Spleen (tissue), 7 donors: ENCODE results near the gene DCN.

Source experiments
- CTCF ChIP-seq, 11 experiments: fragments of 200-600 bp in 7 of 11; fragments of 450-650 bp in 4 of 11; sonication (generic) in 4 of 11; IDR thresholded peaks in 8 of 11; conservative IDR thresholded peaks in 3 of 11; 1 replicate in 7 of 11; 2 replicates in 4 of 11; pipeline versions ENCODE4 v1.4.0 to v1.8.0; 2016 to 2021; ENCODE audit warnings: antibody characterized with exemption in 11 of 11, inconsistent platforms in 4 of 11, mild to moderate bottlenecking in 1 of 11
- POLR2A ChIP-seq, 3 donors: fragments of 450-650 bp; IDR thresholded peaks; one replicate each; pipeline ENCODE4 v1.5.1; 2017; ENCODE audit warnings: antibody characterized with exemption in 3 of 3, mild to moderate bottlenecking in 1 of 3
- POLR2AphosphoS5 ChIP-seq, 3 donors: sonication (generic); formaldehyde crosslinking; IDR thresholded peaks; one replicate each; pipeline ENCODE4 v1.5.1; 2017; ENCODE audit warnings: antibody characterized with exemption in 3 of 3
- donor health status: DM: no; HTN: no; CAD: no; lungs with moderate emphysema.
- donor health status: DM: no; HTN: no; CAD: no.
- donor health status: DM: no; HTN: no; CAD: no.

GRCh38 chr12:91230841-91231240 is 48.2 kb upstream of the DCN start:
- no peak for TF ChIP-seq POLR2A (IDR thresholded peaks at IDR 0.05)
- no peak for TF ChIP-seq POLR2AphosphoS5 (IDR thresholded peaks at IDR 0.05)
- TF ChIP-seq CTCF (IDR thresholded peaks at IDR 0.05 in 8 of 11, conservative IDR thresholded peaks at IDR 0.05 in 3 of 11): no peak
